ENCODE data around the gene OR52E8. TPM values are rescaled to one million over a fixed set of nuclear protein-coding genes. Genes with fewer than 3 reads are reported as not detected.

OR52E8 gene
- not detected in 5 replicates for total RNA-seq (2022; extraction: Qiagen RNA extraction; ENCODE audit: low read depth)

GRCh38 chr11:5857590-5857989 is at the start of gene OR52E8:
Gene OR52E8 (minus strand): TSS chr11:5857690. CDS start chr11:5857690, 0 bp downstream.

GRCh38 chr11:5892908-5893307 is 35.4 kb upstream of the OR52E8 start, which contains the start of gene OR52E5:
Gene OR52E5 (plus strand): TSS chr11:5893208. CDS start chr11:5900777, 7,569 bp downstream.

GRCh38 chr11:5880329-5880728 is 22.8 kb upstream of the OR52E8 start, which contains the start of gene OR52E4:
Gene OR52E4 (plus strand): TSS chr11:5880629. CDS start chr11:5884293, 3,664 bp downstream.

GRCh38 chr11:5841797-5842196 is 15.7 kb downstream of the OR52E8 start, which contains the start of gene OR52E6:
Gene OR52E6 (minus strand): TSS chr11:5841897. CDS start chr11:5841897, 0 bp downstream.

GRCh38 chr11:5808500-5809121 is 48.9 kb downstream of the OR52E8 start, which contains the start of gene OR52N2:
Gene OR52N2 (plus strand): TSS chr11:5808924. CDS start chr11:5820336, 11,412 bp downstream.

Other genes starting within 250 kb of the OR52E8 start
- 2.6 to 4.0 TPM (median 3.6 TPM) in 5 replicates for gene TRIM34, start 232.7 kb downstream of the OR52E8 start, total RNA-seq (2022; extraction: Qiagen RNA extraction; ENCODE audit: low read depth)
- 10.2 to 10.9 TPM (median 10.8 TPM) in 5 replicates for gene TRIM5, start 172.6 kb downstream of the OR52E8 start, total RNA-seq (2022; extraction: Qiagen RNA extraction; ENCODE audit: low read depth)
- 0.58 to 2.2 TPM (median 0.89 TPM) in 5 replicates for gene TRIM22, start 167.9 kb downstream of the OR52E8 start, total RNA-seq (2022; extraction: Qiagen RNA extraction; ENCODE audit: low read depth)
- not detected in 5 replicates for gene OR56B1, start 121.2 kb downstream of the OR52E8 start, total RNA-seq (2022; extraction: Qiagen RNA extraction; ENCODE audit: low read depth)
- not detected in 5 replicates for gene OR52N4, start 103.4 kb downstream of the OR52E8 start, total RNA-seq (2022; extraction: Qiagen RNA extraction; ENCODE audit: low read depth)
- not detected in 5 replicates for gene OR52N5, start 74.3 kb downstream of the OR52E8 start, total RNA-seq (2022; extraction: Qiagen RNA extraction; ENCODE audit: low read depth)
- gene OR52N1, start 66.4 kb downstream of the OR52E8 start, total RNA-seq (2022; extraction: Qiagen RNA extraction; ENCODE audit: low read depth) = not detected in 5 replicates
- gene OR52N2, start 48.8 kb downstream of the OR52E8 start, total RNA-seq (2022; extraction: Qiagen RNA extraction; ENCODE audit: low read depth) = not detected in 5 replicates
- gene OR52E6, start 15.8 kb downstream of the OR52E8 start, total RNA-seq (2022; extraction: Qiagen RNA extraction; ENCODE audit: low read depth) = not detected in 5 replicates
- not detected in 5 replicates for gene OR52E4, start 22.9 kb upstream of the OR52E8 start, total RNA-seq (2022; extraction: Qiagen RNA extraction; ENCODE audit: low read depth)
- not detected in 5 replicates for gene OR52E5, start 35.5 kb upstream of the OR52E8 start, total RNA-seq (2022; extraction: Qiagen RNA extraction; ENCODE audit: low read depth)
- not detected in 5 replicates for gene OR56A3, start 84.6 kb upstream of the OR52E8 start, total RNA-seq (2022; extraction: Qiagen RNA extraction; ENCODE audit: low read depth)
- gene OR56A5, start 110.8 kb upstream of the OR52E8 start, total RNA-seq (2022; extraction: Qiagen RNA extraction; ENCODE audit: low read depth) = not detected in 5 replicates
- not detected in 5 replicates for gene OR52L1, start 129.3 kb upstream of the OR52E8 start, total RNA-seq (2022; extraction: Qiagen RNA extraction; ENCODE audit: low read depth)
- gene OR56A4, start 149.3 kb upstream of the OR52E8 start, total RNA-seq (2022; extraction: Qiagen RNA extraction; ENCODE audit: low read depth) = not detected in 5 replicates
- gene OR56A1, start 173.1 kb upstream of the OR52E8 start, total RNA-seq (2022; extraction: Qiagen RNA extraction; ENCODE audit: low read depth) = not detected in 5 replicates
- gene OR56B4, start 250.0 kb upstream of the OR52E8 start, total RNA-seq (2022; extraction: Qiagen RNA extraction; ENCODE audit: low read depth) = not detected in 5 replicates

Measured in A549 treated with GW870086 at 1 μM for 4 hours (cell line).